ENCODE results near the gene SYNJ2. TPM values are rescaled to one million over a fixed set of nuclear protein-coding genes. Genes with fewer than 3 reads are reported as not detected.
"Not testable (repeated sequence)": the region's sequence is repeated elsewhere in the genome, so short reads cannot be mapped to it uniquely, and the experiment has no call there.

SYNJ2 gene
- total RNA-seq, 1 donor: 19.2 TPM

DNA sequence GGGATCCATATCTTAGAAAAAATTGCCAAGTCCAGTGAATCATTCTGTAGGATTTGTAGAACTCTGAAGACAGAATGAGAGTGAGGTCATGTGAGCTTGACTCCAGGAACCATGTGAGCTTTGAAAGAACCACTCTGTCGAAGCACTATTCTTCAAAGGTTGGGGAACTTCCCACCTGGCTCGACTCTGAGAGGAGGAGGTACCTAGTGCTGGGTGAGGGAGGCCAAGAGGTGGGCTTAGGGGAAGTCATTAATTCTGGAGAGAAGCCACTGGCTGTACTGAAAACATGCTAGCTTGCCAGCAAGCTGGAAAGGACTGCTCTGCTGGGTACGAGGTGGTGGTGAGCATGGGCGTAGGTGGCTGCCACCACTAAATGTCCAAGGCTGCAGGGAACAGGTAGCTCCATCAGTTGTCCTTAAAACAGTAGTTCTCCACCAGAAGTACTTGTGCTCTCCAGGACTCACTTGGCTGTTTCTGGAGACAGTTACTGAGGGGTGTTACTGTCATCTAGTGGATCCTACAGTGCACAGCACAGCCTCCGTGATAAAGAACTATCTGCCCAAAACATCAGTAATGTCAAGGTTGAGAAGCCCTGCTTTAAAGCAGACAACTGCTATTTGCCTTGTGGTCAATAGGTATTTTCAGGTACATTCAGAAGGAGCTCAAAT, 34.7 kb upstream of the SYNJ2 start:
- Histone ChIP-seq H3K4me3 (ENCODE audit: low read length) (no peak overlapping the region), H3K4me1 (ENCODE audit: insufficient read depth, low read length) (no peaks in the 10 kb centered on the region), H3K27me3 (ENCODE audit: insufficient read depth, low read length) (no peaks in the 10 kb centered on the region), H3K9me3 (ENCODE audit: low read depth, low read length) (no peaks in the 10 kb centered on the region)

GRCh38 chr6:157950899-157951298, 30.8 kb upstream of the SYNJ2 start:
- not testable (repeated sequence) for H3K4me1 ChIP-seq (ENCODE audit: insufficient read depth, low read length); H3K9me3 ChIP-seq (ENCODE audit: low read depth, low read length); H3K27me3 ChIP-seq (ENCODE audit: insufficient read depth, low read length); H3K4me3 ChIP-seq (ENCODE audit: low read length)

GRCh38 chr6:157951828-157952227, 29.8 kb upstream of the SYNJ2 start:
- no peaks in the 10 kb centered on the region for H3K27me3 ChIP-seq (ENCODE audit: insufficient read depth, low read length)
- H3K9me3 ChIP-seq (ENCODE audit: low read depth, low read length): no peaks in the 10 kb centered on the region
- H3K4me3 ChIP-seq (ENCODE audit: low read length): no peak overlapping the region
- no peaks in the 10 kb centered on the region for H3K4me1 ChIP-seq (ENCODE audit: insufficient read depth, low read length)

- H3K4me1 ChIP-seq (ENCODE audit: insufficient read depth, low read length): no peaks in the 10 kb centered on the region
- no peak overlapping the region for H3K4me3 ChIP-seq (ENCODE audit: low read length)
- peaks cover 2% of the 10 kb centered on the region for H3K9me3 ChIP-seq (ENCODE audit: low read depth, low read length)
- H3K27me3 ChIP-seq (ENCODE audit: insufficient read depth, low read length): no peaks in the 10 kb centered on the region
These were observed 28.8 kb upstream of the SYNJ2 start for GRCh38 chr6:157952861-157953351.

DNA sequence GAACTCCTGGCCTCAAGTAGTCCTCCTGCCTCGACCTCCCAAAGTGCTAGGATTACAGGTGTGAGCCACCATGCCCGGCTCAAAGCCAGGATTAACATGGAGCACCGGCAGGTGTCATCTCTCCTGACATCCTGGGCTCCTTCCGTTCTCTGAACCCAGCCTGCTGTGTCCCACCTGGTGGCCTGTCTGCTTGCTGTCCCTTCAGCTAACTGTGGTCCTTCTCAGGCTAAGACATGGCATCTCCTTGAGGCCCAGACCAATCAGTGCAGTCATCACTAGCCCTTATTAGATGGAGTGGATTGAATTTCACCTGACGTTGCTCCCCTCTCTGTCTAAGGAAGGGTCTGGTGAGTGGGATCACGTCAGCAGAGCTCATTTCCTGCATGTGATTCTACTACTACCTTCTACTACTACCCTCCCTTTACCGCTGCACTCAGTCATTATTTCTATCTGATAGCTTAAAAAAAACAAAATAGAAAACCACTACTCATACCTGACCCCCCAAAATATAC, 28.0 kb upstream of the SYNJ2 start:
- no peak overlapping the region for H3K4me3 ChIP-seq (ENCODE audit: low read length)
- no peaks in the 10 kb centered on the region for H3K4me1 ChIP-seq (ENCODE audit: insufficient read depth, low read length)
- no peaks in the 10 kb centered on the region for H3K27me3 ChIP-seq (ENCODE audit: insufficient read depth, low read length)
- H3K9me3 ChIP-seq (ENCODE audit: low read depth, low read length): peaks cover 8% of the 10 kb centered on the region

DNA sequence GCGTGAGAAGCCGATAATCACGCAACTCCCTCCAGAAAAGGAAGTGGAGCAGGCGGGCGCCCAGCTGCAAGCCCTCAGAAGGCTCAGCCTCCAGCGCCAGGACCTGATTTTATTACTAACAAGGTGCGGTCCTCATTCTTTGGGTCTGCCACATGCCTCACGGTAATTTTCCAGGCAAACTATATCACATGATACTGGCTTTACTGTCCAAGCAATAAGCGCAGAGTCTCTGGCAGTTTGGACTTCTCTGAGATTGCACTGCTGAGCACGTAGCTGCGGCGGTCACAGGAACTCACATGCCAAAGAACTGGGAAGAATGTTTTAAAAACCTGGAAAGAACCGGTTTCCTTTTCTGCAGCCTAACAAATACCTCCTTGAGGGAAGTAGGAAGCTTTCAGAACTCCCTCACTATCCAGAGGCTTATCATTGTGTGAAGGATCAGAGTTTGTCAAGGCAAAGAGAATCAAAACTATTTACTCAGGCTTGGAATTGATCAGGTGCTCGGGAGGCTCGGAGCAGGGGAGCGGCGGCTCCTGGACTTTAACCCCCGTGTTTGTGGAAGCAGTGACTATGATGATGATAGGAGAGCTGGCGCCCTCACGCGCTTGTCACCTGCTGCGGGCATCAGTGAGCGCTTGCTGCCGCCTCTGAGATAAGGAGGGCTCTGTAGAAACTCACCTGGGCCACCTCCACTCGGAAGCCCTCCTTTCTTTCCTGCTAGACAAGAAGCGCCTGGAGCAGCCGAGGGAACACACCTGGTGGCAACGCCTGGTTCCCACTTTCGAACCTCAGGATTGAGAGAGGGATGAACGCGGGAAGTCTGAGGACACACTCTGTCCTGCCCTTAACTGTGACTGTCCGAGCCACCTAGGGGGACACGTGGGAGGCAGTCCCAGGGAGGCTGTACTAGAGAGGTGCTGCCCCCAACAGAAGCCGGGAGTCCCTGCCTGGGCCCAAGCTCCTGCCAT, 27.2 kb upstream of the SYNJ2 start:
- Histone ChIP-seq H3K27me3 (ENCODE audit: insufficient read depth, low read length) (no peaks in the 10 kb centered on the region), H3K4me1 (ENCODE audit: insufficient read depth, low read length) (no peaks in the 10 kb centered on the region), H3K9me3 (ENCODE audit: low read depth, low read length) (peaks cover 16% of the 10 kb centered on the region), H3K4me3 (ENCODE audit: low read length) (no peak overlapping the region)

- no peak overlapping the region for H3K4me3 ChIP-seq (ENCODE audit: low read length)
- H3K4me1 ChIP-seq (ENCODE audit: insufficient read depth, low read length): no peaks in the 10 kb centered on the region
- no peaks in the 10 kb centered on the region for H3K27me3 ChIP-seq (ENCODE audit: insufficient read depth, low read length)
- peaks cover 21% of the 10 kb centered on the region for H3K9me3 ChIP-seq (ENCODE audit: low read depth, low read length)
These were observed 26.0 kb upstream of the SYNJ2 start for GRCh38 chr6:157955675-157956074.

DNA sequence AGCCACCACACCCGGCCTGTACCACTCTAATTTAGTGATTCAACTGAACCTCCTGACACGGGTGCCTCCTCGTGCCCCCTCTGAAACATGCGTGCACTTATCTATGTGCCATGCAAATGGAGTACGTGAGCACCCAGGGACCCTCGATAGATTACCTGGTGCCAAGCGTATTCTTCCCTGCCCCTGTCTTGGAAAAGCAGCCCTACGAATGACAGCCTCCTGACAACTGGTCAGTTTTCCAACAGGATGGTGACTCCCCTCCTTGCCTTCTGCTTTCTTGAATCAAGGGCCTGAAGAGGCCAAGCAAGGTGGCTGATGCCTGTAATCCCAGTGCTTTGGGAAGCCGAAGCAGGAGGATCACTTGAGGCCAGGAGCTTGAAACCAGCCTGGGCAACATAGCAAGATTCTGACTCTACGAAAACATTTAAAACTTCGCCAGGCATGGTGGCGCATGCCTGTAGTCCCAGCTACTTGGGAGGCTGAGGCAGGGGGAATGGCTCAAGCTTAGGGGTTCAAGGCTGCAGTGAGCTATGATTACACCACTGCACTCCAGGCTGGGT, 25.4 kb upstream of the SYNJ2 start:
- no peaks in the 10 kb centered on the region for H3K4me1 ChIP-seq (ENCODE audit: insufficient read depth, low read length)
- H3K27me3 ChIP-seq (ENCODE audit: insufficient read depth, low read length): no peaks in the 10 kb centered on the region
- H3K9me3 ChIP-seq (ENCODE audit: low read depth, low read length): peaks cover 21% of the 10 kb centered on the region
- H3K4me3 ChIP-seq (ENCODE audit: low read length): no peak overlapping the region

GRCh38 chr6:157959451-157960227, 22.0 kb upstream of the SYNJ2 start:
- H3K4me1 ChIP-seq (ENCODE audit: insufficient read depth, low read length): peaks cover 8% of the 10 kb centered on the region
- no peak overlapping the region for H3K4me3 ChIP-seq (ENCODE audit: low read length)
- H3K9me3 ChIP-seq (ENCODE audit: low read depth, low read length): peaks cover 21% of the 10 kb centered on the region
- H3K27me3 ChIP-seq (ENCODE audit: insufficient read depth, low read length): no peaks in the 10 kb centered on the region

GRCh38 chr6:157961153-157961831, 20.4 kb upstream of the SYNJ2 start:
- H3K27me3 ChIP-seq (ENCODE audit: insufficient read depth, low read length): no peaks in the 10 kb centered on the region
- peaks cover 8% of the 10 kb centered on the region for H3K4me1 ChIP-seq (ENCODE audit: insufficient read depth, low read length)
- H3K4me3 ChIP-seq (ENCODE audit: low read length): no peak overlapping the region
- H3K9me3 ChIP-seq (ENCODE audit: low read depth, low read length): peaks cover 21% of the 10 kb centered on the region

DNA sequence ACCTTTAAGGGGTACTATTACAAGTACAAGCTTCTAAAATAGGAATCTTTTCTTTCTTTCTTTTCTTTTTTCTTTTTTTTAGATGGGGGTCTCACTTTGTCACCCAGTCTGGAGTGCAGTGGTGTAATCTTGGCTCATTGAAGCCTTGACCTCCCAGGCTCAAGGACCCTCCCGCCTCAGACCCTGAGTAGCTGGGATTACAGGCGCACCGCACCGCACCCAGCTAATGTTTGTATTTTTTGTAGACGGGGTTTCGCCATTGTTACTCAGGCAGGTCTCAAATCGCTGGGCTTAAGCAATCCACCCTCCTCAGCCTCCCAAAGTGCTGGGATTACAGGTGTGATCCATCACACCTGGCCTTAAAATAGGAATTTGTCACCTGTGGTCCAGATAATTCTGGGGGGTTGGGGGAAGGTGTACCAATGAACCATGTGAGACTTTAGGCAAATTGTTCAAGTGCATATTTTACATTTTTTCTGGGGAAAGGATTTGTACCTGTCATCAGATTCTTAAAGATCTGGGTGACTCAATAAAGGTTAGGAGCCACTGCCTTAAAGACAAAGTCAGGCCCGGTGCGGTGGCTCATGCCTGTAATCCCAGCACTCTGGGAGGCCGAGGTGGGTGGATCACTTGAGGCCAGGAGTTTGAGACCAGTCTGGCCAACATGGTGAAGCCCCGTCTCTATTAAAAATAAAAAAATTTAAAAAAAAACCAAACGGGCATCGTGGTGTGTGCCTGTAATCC, 19.7 kb upstream of the SYNJ2 start:
- no peak overlapping the region for H3K4me3 ChIP-seq (ENCODE audit: low read length)
- H3K4me1 ChIP-seq (ENCODE audit: insufficient read depth, low read length): peaks cover 8% of the 10 kb centered on the region
- H3K9me3 ChIP-seq (ENCODE audit: low read depth, low read length): peaks cover 21% of the 10 kb centered on the region
- H3K27me3 ChIP-seq (ENCODE audit: insufficient read depth, low read length): no peaks in the 10 kb centered on the region

DNA sequence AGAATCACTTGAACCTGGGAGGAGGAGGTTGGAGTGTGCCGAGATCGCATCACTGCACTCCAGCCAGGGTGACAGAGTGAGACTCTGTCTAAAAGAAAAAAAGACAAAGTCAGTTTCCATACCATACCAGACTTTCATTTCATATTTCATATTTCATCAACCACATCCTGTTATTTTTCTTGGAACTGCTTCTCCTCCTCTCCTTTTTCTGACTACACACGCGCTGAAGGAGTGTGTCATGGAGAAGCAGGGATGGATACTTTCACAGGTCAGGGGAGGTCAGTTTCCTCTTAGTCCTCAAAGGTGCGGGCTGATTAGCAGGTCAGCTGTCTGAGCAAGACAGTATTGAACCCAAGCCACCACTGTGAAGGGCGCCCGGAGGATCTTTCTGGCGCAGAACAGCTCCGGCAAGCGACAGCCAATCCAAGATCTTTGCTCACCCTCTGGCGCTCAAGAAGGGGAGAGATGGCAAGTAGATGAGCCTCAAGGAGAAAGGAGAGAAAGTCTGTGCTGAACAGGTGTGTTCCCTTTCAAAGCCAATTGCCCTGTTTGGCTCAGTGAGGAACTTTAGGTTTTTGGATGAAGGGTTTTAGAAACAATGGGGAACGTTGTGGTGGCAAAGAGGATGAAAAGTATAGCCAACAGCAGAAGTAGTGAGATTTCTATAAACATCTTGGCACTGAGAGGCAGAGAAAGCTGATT, 18.9 kb upstream of the SYNJ2 start:
- Histone ChIP-seq H3K4me3 (ENCODE audit: low read length) (no peak overlapping the region), H3K27me3 (ENCODE audit: insufficient read depth, low read length) (no peaks in the 10 kb centered on the region), H3K4me1 (ENCODE audit: insufficient read depth, low read length) (peaks cover 8% of the 10 kb centered on the region), H3K9me3 (ENCODE audit: low read depth, low read length) (peaks cover 20% of the 10 kb centered on the region)

GRCh38 chr6:157964100-157964499, 17.6 kb upstream of the SYNJ2 start:
- peaks cover 8% of the 10 kb centered on the region for H3K4me1 ChIP-seq (ENCODE audit: insufficient read depth, low read length)
- H3K9me3 ChIP-seq (ENCODE audit: low read depth, low read length): peaks cover 8% of the 10 kb centered on the region
- H3K27me3 ChIP-seq (ENCODE audit: insufficient read depth, low read length): no peaks in the 10 kb centered on the region
- H3K4me3 ChIP-seq (ENCODE audit: low read length): no peak overlapping the region

Data from mononuclear cell (primary cell).